ENCODE data around the gene EML6.

EML6 gene

GRCh38 chr2:54708584-54709335 lies 14.7 kb upstream of the EML6 start:
- peak; percentile 11 for DNase-seq

- DNase-seq: no peak
Measured at GRCh38 chr2:54709336-54709809, 14.1 kb upstream of the EML6 start.

GRCh38 chr2:54710216-54710615 lies 13.2 kb upstream of the EML6 start:
- DNase-seq: no peak

GRCh38 chr2:54712516-54712915 lies 10.9 kb upstream of the EML6 start:
- no peak for DNase-seq

GRCh38 chr2:54714996-54715395 lies 8.5 kb upstream of the EML6 start:
- DNase-seq: no peak

- no peak for DNase-seq
Measured at GRCh38 chr2:54716375-54716774, 7.1 kb upstream of the EML6 start.

GRCh38 chr2:54720563-54720962 lies 2.9 kb upstream of the EML6 start:
- DNase-seq: no peak

- DNase-seq: no peak
Measured at GRCh38 chr2:54722641-54723040, 821 bp upstream of the EML6 start.

GRCh38 chr2:54723996-54724559 lies 616 bp downstream of the EML6 start:
- no peak for DNase-seq

GRCh38 chr2:54724560-54725342 lies 1.3 kb downstream of the EML6 start:
- DNase-seq: peak; percentile 39

- no peak for DNase-seq
Measured at GRCh38 chr2:54725343-54726099, 2.1 kb downstream of the EML6 start.

- DNase-seq: no peak
Measured at GRCh38 chr2:54726431-54726830, 3.0 kb downstream of the EML6 start.

- DNase-seq: no peak
Measured at GRCh38 chr2:54726940-54727339, 3.5 kb downstream of the EML6 start.

GRCh38 chr2:54728669-54729120 lies 5.2 kb downstream of the EML6 start:
- DNase-seq: no peak

GRCh38 chr2:54735636-54736035 lies 12.2 kb downstream of the EML6 start:
- no peak for DNase-seq

GRCh38 chr2:54738281-54738680 lies 14.8 kb downstream of the EML6 start:
- DNase-seq: no peak

- DNase-seq: no peak
Measured at GRCh38 chr2:54740333-54740732, 16.9 kb downstream of the EML6 start.

- DNase-seq: no peak
Measured at GRCh38 chr2:54741250-54741649, 17.8 kb downstream of the EML6 start.

- no peak for DNase-seq
Measured at GRCh38 chr2:54750040-54750439, 26.6 kb downstream of the EML6 start.

GRCh38 chr2:54752439-54752838 lies 29.0 kb downstream of the EML6 start:
- DNase-seq: no peak

GRCh38 chr2:54755641-54756326 lies 32.3 kb downstream of the EML6 start:
- no peak for DNase-seq

- no peak for DNase-seq
Measured at GRCh38 chr2:54757500-54757899, 34.0 kb downstream of the EML6 start.
